CD14-positive monocyte (primary cell): ENCODE results near the gene PLOD3. TPM values are rescaled to one million over a fixed set of nuclear protein-coding genes. Genes with fewer than 3 reads are reported as not detected.

Experiments used
- DNase-seq, 3 donors: peaks; one replicate each; pipeline ENCODE4 v3.0.0-alpha.2; 2011 to 2022
- H2AFZ ChIP-seq: 2 replicates; pipeline ENCODE4 v1.6.0; 2012; ENCODE audit warnings: mild to moderate bottlenecking, low read depth, low read length, inconsistent platforms; ENCODE audit not compliant: insufficient read depth, poor library complexity, severe bottlenecking
- H3K27ac ChIP-seq, 2 donors: 1 replicate in 1 of 2; 2 replicates in 1 of 2; pipeline ENCODE4 v1.5.1; 2012 to 2013; ENCODE audit warnings: low read length in 2 of 2, control low read depth in 1 of 2, inconsistent platforms in 1 of 2, low read depth in 1 of 2, mild to moderate bottlenecking in 1 of 2
- H3K27me3 ChIP-seq, 2 donors: one replicate each; pipeline versions ENCODE4 v1.6.0 to v1.6.1; 2011 to 2013; ENCODE audit warnings: low read length in 2 of 2; ENCODE audit not compliant: control insufficient read depth in 2 of 2, insufficient read depth in 2 of 2
- H3K36me3 ChIP-seq, 2 donors: replicated peaks in 1 of 2; 1 replicate in 1 of 2; 2 replicates in 1 of 2; pipeline versions ENCODE4 v1.5.1 to v1.6.1; 2012 to 2013; ENCODE audit warnings: low read length in 2 of 2, control low read depth in 1 of 2, inconsistent platforms in 1 of 2, mild to moderate bottlenecking in 1 of 2; ENCODE audit not compliant: insufficient read depth in 2 of 2, control insufficient read depth in 1 of 2
- H3K4me1 ChIP-seq, 2 donors: 1 replicate in 1 of 2; 2 replicates in 1 of 2; pipeline versions ENCODE4 v1.5.1 to v1.6.1; 2012 to 2013; ENCODE audit warnings: low read length in 2 of 2, control low read depth in 1 of 2, inconsistent platforms in 1 of 2, mild to moderate bottlenecking in 1 of 2, moderate library complexity in 1 of 2; ENCODE audit not compliant: insufficient read depth in 2 of 2, control insufficient read depth in 1 of 2
- H3K4me2 ChIP-seq: replicated peaks from 2 replicates; pipeline ENCODE3; 2012; ENCODE audit warnings: low read length, moderate library complexity, mild to moderate bottlenecking; ENCODE audit not compliant: poor library complexity, severe bottlenecking; ENCODE audit errors: extremely low read depth
- H3K4me3 ChIP-seq, 3 experiments: fragments of 200-600 bp in 1 of 3; sonication (generic) in 1 of 3; replicated peaks in 1 of 3; 1 replicate in 2 of 3; 2 replicates in 1 of 3; pipeline ENCODE4 v1.5.1; 2011 to 2013; ENCODE audit warnings: low read length in 3 of 3, mild to moderate bottlenecking in 3 of 3, control low read depth in 2 of 3, low read depth in 2 of 3, inconsistent platforms in 1 of 3, moderate library complexity in 1 of 3
- H3K79me2 ChIP-seq: 2 replicates; pipeline ENCODE4 v1.6.0; 2012; ENCODE audit warnings: mild to moderate bottlenecking, control low read depth, inconsistent platforms, low read length, moderate library complexity; ENCODE audit not compliant: insufficient read depth
- H3K9ac ChIP-seq: 2 replicates; pipeline ENCODE4 v1.6.0; 2017; ENCODE audit warnings: low read length, mild to moderate bottlenecking; ENCODE audit not compliant: insufficient read depth, poor library complexity, severe bottlenecking
- H3K9me3 ChIP-seq, 2 donors: replicated peaks in 1 of 2; 1 replicate in 1 of 2; 2 replicates in 1 of 2; pipeline versions ENCODE4 v1.5.1 to v1.6.1; 2012 to 2013; ENCODE audit warnings: low read length in 2 of 2, control low read depth in 1 of 2; ENCODE audit not compliant: control insufficient read depth in 1 of 2, insufficient read depth in 1 of 2
- H4K20me1 ChIP-seq: 2 replicates; pipeline ENCODE4 v1.6.0; 2012; ENCODE audit warnings: mild to moderate bottlenecking, low read length, control low read depth, moderate library complexity; ENCODE audit not compliant: insufficient read depth
- H3K27ac Mint-ChIP-seq, 7 donors: one replicate each; pipeline ENCODE4 v1.8.0; 2020; ENCODE audit warnings: mild to moderate bottlenecking in 7 of 7, mixed read lengths in 7 of 7, moderate library complexity in 6 of 7, inconsistent platforms in 2 of 7
- H3K27me3 Mint-ChIP-seq, 3 donors: one replicate each; pipeline ENCODE4 v1.8.0; 2021 to 2022; ENCODE audit warnings: low read depth in 3 of 3, mild to moderate bottlenecking in 3 of 3, mixed read lengths in 3 of 3, moderate library complexity in 3 of 3, inconsistent platforms in 1 of 3
- H3K36me3 Mint-ChIP-seq, 2 donors: one replicate each; pipeline ENCODE4 v1.8.0; 2020; ENCODE audit warnings: mixed read lengths in 2 of 2, inconsistent platforms in 1 of 2, mild to moderate bottlenecking in 1 of 2
- H3K4me1 Mint-ChIP-seq: one replicate; pipeline ENCODE4 v1.8.0; 2020; ENCODE audit warnings: mild to moderate bottlenecking, mixed read lengths
- H3K4me3 Mint-ChIP-seq, 2 donors: one replicate each; pipeline ENCODE4 v1.8.0; 2020; ENCODE audit warnings: mild to moderate bottlenecking in 2 of 2, mixed read lengths in 2 of 2, moderate library complexity in 1 of 2
- H3K9me3 Mint-ChIP-seq, 7 donors: one replicate each; pipeline ENCODE4 v1.8.0; 2020 to 2022; ENCODE audit warnings: mixed read lengths in 7 of 7, mild to moderate bottlenecking in 6 of 7, moderate library complexity in 6 of 7, inconsistent platforms in 2 of 7
- WGBS: methylation state at CpG from one replicate; pipeline ENCODE4 v1.1.5; 2013; ENCODE audit warnings: missing lambda C conversion rate; ENCODE audit not compliant: insufficient coverage; 5-methylcytosine and 5-hydroxymethylcytosine counted together
- intact Hi-C, 2 donors: fragments of 100-400 bp; cut with micrococcal nuclease; formaldehyde crosslinking; loops; one replicate each; pipeline versions ENCODE4 v1.15.0 to v1.15.1; 2023
- polyA plus RNA-seq, 3 donors: library from polyadenylated mRNA; depleted of rRNA in 1 of 3; unstranded in 2 of 3; stranded (reverse) in 1 of 3; fragments of 300-500 nt in 2 of 3; fragments of >200 nt in 1 of 3; fragmentation: Illumina TruSeq in 2 of 3; gene quantifications; 1 replicate in 2 of 3; 2 replicates in 1 of 3; pipeline ENCODE4 v1.2.3, GENCODE V29; 2012 to 2021
- TF ChIP-seq, protein P1 (sequence below): fragments of 200-600 bp; IDR thresholded peaks from one replicate; pipeline ENCODE4 v1.8.0; 2022; ENCODE audit warnings: antibody characterized with exemption, mild to moderate bottlenecking

Gene PLOD3
- polyA plus RNA-seq, 3 donors: 26.9 to 70.1 (median 28.1) TPM

DNA sequence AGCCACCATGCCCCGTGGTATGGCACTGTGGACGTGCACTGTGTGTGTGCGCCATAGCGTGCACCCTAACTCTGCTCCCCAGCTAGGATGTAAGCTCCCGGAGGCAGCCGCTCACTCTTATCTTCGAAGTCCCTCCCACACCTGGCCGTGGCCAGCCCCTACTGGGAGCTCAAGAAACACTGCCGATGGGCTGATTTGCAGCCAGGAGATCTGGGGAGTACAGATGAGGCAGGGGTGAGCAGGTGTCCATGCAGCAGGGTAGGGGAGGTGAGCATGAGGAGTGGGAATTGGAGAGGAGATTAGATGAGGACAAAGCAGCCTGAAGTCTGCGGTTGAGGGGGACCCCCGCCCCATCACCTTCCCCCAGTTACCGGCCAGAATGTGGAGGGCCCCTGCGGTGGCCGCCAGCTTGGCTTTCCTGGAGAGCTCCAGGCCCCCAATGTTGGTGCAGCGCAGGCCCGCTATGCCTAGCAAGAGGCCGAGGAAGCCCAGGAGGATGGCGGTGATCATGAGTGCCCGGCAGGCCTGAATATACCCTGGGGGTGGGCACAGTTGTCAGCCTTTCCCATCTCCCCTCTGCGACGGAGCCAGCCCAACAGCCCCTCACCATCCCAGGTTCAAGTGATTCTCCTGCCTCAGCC lies 16.6 kb upstream of the PLOD3 start:
- H3K4me3 ChIP-seq: no peak overlapping the region
- H3K4me2 ChIP-seq: no peak overlapping the region
- H3K9me3 Mint-ChIP-seq: peaks cover 0 to 2% (median 0%) of the 10 kb centered on the region in 7 donors
- intact Hi-C loops: no loop called here
- H3K27me3 Mint-ChIP-seq: peaks cover 14 to 28% (median 22%) of the 10 kb centered on the region in 3 donors
- H3K36me3 ChIP-seq: peaks cover 16 to 22% of the 10 kb centered on the region in 2 donors
- H3K27me3 ChIP-seq: peaks cover 0 to 27% of the 10 kb centered on the region in 2 donors
- H3K79me2 ChIP-seq: no peaks in the 10 kb centered on the region
- TF ChIP-seq, protein P1, sequence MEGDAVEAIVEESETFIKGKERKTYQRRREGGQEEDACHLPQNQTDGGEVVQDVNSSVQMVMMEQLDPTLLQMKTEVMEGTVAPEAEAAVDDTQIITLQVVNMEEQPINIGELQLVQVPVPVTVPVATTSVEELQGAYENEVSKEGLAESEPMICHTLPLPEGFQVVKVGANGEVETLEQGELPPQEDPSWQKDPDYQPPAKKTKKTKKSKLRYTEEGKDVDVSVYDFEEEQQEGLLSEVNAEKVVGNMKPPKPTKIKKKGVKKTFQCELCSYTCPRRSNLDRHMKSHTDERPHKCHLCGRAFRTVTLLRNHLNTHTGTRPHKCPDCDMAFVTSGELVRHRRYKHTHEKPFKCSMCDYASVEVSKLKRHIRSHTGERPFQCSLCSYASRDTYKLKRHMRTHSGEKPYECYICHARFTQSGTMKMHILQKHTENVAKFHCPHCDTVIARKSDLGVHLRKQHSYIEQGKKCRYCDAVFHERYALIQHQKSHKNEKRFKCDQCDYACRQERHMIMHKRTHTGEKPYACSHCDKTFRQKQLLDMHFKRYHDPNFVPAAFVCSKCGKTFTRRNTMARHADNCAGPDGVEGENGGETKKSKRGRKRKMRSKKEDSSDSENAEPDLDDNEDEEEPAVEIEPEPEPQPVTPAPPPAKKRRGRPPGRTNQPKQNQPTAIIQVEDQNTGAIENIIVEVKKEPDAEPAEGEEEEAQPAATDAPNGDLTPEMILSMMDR: no peak
- no peak overlapping the region for H3K27ac Mint-ChIP-seq
- H3K4me1 Mint-ChIP-seq: peaks cover 21% of the 10 kb centered on the region
- H4K20me1 ChIP-seq: peaks cover 55% of the 10 kb centered on the region
- WGBS: 99% methylated on average over 17 of the region's 21 CpGs
- DNase-seq: no peak
- no peak overlapping the region for H2AFZ ChIP-seq
- H3K9me3 ChIP-seq: no peaks in the 10 kb centered on the region
- peaks cover 15 to 16% of the 10 kb centered on the region in 2 donors for H3K4me1 ChIP-seq
- H3K9ac ChIP-seq: no peak overlapping the region
- H3K4me3 Mint-ChIP-seq: no peak overlapping the region
- peaks cover 29 to 51% of the 10 kb centered on the region in 2 donors for H3K36me3 Mint-ChIP-seq
- no peak overlapping the region for H3K27ac ChIP-seq

GRCh38 chr7:101232141-101232850 lies 14.9 kb upstream of the PLOD3 start:
- Histone ChIP-seq H4K20me1 (peaks cover 37% of the 10 kb centered on the region), H3K9me3 (no peaks in the 10 kb centered on the region), H3K9ac (no peak overlapping the region), H3K79me2 (no peaks in the 10 kb centered on the region), H3K4me3 (no peak overlapping the region), H3K4me2 (no peak overlapping the region), H2AFZ (no peak overlapping the region), H3K4me1 (peaks cover 4 to 7% of the 10 kb centered on the region in 2 donors), H3K27me3 (peaks cover 0 to 11% of the 10 kb centered on the region in 2 donors), H3K27ac (no peak overlapping the region), H3K36me3 (peaks cover 21 to 26% of the 10 kb centered on the region in 2 donors)
- WGBS: 92% methylated on average over 37 of the region's 52 CpGs
- H3K27me3 Mint-ChIP-seq: peaks cover 6 to 12% (median 11%) of the 10 kb centered on the region in 3 donors
- no peak for DNase-seq
- peaks cover 0 to 1% (median 0%) of the 10 kb centered on the region in 7 donors for H3K9me3 Mint-ChIP-seq
- TF ChIP-seq, protein P1: no peak
- H3K27ac Mint-ChIP-seq: no peak overlapping the region
- peaks cover 9% of the 10 kb centered on the region for H3K4me1 Mint-ChIP-seq
- intact Hi-C loops: no loop called here
- no peak overlapping the region for H3K4me3 Mint-ChIP-seq
- H3K36me3 Mint-ChIP-seq: peaks cover 29 to 55% of the 10 kb centered on the region in 2 donors
